ENCODE results near the gene ZBTB7A.

DNA sequence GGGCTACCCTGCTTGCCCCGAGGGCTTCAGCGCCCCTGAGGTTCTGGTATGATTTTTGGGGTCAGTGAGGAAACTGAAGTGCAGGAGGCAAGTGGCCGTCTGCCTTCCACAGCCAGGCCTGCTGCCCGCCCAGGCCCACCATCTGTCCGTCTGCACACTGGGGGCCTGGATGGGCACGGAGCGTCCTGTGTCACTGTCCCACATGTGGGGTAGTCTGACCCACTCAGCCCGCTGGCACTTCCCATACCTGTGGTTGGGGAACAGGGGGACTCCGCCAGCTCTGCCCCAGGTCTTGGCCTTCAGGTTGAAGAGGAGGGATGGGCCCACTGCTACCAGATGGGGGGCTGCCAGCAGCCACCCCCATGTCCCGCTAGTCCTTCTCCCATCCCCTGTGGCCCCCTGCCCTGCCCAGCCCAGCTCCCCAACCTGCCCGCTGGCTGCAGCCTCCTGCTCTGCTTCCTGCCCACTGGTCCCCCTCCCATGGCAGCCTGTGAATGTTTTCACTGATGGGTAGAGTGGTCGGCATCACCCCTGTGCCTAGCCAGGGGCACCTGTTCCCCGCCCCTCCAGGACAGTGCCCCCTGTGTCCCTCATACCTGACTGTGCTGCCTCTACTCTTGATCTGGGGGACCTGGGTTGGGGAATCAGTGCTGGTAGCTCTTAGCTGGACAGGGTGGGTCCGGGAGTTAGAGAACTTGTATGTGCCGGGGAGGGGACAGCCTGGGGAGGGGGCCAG, 49.6 kb downstream of the ZBTB7A start:
- TF ChIP-seq, protein P1, sequence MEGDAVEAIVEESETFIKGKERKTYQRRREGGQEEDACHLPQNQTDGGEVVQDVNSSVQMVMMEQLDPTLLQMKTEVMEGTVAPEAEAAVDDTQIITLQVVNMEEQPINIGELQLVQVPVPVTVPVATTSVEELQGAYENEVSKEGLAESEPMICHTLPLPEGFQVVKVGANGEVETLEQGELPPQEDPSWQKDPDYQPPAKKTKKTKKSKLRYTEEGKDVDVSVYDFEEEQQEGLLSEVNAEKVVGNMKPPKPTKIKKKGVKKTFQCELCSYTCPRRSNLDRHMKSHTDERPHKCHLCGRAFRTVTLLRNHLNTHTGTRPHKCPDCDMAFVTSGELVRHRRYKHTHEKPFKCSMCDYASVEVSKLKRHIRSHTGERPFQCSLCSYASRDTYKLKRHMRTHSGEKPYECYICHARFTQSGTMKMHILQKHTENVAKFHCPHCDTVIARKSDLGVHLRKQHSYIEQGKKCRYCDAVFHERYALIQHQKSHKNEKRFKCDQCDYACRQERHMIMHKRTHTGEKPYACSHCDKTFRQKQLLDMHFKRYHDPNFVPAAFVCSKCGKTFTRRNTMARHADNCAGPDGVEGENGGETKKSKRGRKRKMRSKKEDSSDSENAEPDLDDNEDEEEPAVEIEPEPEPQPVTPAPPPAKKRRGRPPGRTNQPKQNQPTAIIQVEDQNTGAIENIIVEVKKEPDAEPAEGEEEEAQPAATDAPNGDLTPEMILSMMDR (IDR thresholded peaks at IDR 0.05 in 2 of 3, conservative IDR thresholded peaks at IDR 0.05 in 1 of 3; ENCODE audit: control insufficient read depth in 2 of 3, extremely low read depth in 1 of 3, insufficient read depth in 1 of 3, low read depth in 3 of 3, low read length in 3 of 3), result no peak
- TF ChIP-seq SUZ12 (IDR thresholded peaks at IDR 0.05; ENCODE audit: unreplicated experiment), result no peak
- TF ChIP-seq SIN3A (IDR thresholded peaks at IDR 0.05; ENCODE audit: low read depth, low read length), result no peak
- TF ChIP-seq RFX5 (IDR thresholded peaks at IDR 0.05; ENCODE audit: low read depth, low read length), result no peak
- TF ChIP-seq, protein P2, sequence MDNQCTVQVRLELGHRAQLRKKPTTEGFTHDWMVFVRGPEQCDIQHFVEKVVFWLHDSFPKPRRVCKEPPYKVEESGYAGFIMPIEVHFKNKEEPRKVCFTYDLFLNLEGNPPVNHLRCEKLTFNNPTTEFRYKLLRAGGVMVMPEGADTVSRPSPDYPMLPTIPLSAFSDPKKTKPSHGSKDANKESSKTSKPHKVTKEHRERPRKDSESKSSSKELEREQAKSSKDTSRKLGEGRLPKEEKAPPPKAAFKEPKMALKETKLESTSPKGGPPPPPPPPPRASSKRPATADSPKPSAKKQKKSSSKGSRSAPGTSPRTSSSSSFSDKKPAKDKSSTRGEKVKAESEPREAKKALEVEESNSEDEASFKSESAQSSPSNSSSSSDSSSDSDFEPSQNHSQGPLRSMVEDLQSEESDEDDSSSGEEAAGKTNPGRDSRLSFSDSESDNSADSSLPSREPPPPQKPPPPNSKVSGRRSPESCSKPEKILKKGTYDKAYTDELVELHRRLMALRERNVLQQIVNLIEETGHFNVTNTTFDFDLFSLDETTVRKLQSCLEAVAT (IDR thresholded peaks at IDR 0.05), result no peak
- no peak for TF ChIP-seq MTA3 (IDR thresholded peaks at IDR 0.05; ENCODE audit: borderline replicate concordance, low read length)
- no peak for TF ChIP-seq POLR2A (IDR thresholded peaks at IDR 0.05; ENCODE audit: low read depth, low read length)
- TF ChIP-seq MXI1 (IDR thresholded peaks at IDR 0.05; ENCODE audit: low read depth, low read length), result no peak
- no peak for TF ChIP-seq RCOR1 (conservative IDR thresholded peaks at IDR 0.05; ENCODE audit: low read depth, low read length)
- TF ChIP-seq, protein P3, sequence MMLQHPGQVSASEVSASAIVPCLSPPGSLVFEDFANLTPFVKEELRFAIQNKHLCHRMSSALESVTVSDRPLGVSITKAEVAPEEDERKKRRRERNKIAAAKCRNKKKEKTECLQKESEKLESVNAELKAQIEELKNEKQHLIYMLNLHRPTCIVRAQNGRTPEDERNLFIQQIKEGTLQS (IDR thresholded peaks at IDR 0.05; ENCODE audit: borderline replicate concordance, extremely low read depth, low read depth, low read length), result no peak

All from GM12878 (cell line).